Measurements from ENCODE around the gene NAT9. TPM values are rescaled to one million over a fixed set of nuclear protein-coding genes. Genes with fewer than 3 reads are reported as not detected.

Gene NAT9
- polyA plus RNA-seq, 4 donors: 12.4 to 28.3 (median 22.2) TPM

DNA sequence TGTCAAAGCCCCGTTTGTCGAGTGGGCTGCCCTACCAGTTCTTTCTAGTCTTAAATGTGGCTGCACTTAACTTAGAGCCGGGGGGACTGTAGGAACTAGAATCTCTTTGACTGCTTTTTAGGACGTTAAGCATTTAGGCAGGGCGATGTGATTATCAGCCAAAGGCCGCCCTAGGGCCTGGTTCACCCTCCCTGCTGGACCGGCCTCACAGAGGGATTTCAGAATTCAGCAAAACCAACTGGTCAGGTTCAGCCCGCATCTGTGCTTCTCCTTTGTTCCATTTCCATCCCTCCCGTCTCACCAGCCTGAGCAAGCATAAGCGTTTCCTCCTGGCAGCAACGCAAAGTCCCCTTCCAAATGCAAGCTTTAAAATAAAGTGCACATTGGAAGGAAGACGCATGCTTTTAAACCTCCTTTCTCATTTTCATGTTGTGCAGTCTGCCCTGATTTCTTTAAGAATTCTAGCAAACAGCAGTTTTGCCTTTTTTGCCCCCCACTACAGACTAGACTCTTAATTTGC, 16.5 kb upstream of the NAT9 start:
- FAIRE-seq: no peak
- H3K27me3 ChIP-seq (ENCODE audit: control insufficient read depth in 3 of 3, insufficient read depth in 3 of 3, low read length in 3 of 3): no peaks in the 10 kb centered on the region
- H3K4me3 ChIP-seq (ENCODE audit: low read depth in 1 of 3, low read length in 3 of 3): no peak overlapping the region
- peaks cover 0 to 72% (median 5%) of the 10 kb centered on the region in 3 donors for H3K36me3 ChIP-seq (ENCODE audit: control insufficient read depth in 3 of 3, insufficient read depth in 2 of 3, low read depth in 1 of 3, low read length in 3 of 3)
- H3K4me1 ChIP-seq (ENCODE audit: control insufficient read depth in 3 of 3, insufficient read depth in 2 of 3, low read depth in 1 of 3, low read length in 2 of 3): no peaks in the 10 kb centered on the region
- DNase-seq: no peak
- WGBS, 3 donors: 91 to 95% (median 95%) methylated on average over 12 of the region's 12 CpGs
- no peak overlapping the region for H3K27ac ChIP-seq (ENCODE audit: low read depth in 1 of 3, low read length in 2 of 3)
- H3K9me3 ChIP-seq (ENCODE audit: control insufficient read depth in 2 of 2, insufficient read depth in 1 of 2, low read depth in 1 of 2, low read length in 1 of 2): no peaks in the 10 kb centered on the region

DNA sequence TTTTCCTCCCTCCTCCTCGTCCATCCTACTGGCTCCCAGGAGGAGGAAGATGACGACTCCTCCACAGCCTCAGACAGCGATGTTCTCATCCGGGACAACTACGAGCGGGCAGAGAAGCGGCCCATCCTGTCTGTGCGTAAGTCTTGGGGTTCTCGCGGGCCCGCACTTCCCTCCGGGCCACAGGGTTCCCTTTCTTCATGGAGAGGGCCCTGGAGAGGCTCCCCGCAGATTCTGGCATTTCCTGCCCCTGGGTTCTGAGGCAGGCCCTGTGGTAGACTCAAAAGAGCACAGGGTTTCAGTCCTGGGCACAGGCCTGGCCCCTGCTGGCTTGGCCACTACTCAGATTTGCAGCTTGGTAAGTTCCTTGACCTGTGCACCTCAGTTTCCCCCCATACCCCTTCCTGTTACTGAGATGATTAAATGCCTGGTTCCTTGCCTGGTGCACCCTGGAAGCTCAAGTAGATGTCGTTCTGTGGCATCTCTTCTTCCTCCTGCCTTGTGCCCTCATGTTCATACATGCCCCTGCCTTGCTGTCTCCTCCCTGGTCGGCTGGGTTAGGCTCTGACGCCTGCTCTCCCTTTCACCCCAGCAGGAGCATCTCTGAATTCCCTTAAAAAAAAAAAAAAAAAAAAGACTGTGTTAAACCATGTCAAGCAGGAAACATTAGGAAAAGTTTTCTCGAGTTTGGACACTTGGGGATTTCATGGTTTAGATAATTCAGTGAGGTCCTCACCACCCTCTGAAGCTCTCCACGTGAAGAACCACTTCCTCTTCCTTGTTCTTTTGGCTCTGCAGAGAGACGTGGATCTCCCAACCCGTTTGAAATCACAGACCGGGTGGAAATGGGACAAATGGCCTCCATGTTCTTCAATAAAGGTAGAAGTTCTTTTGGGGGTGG, 14.3 kb upstream of the NAT9 start:
- DNase-seq (no peak), FAIRE-seq (no peak)
- no peaks in the 10 kb centered on the region for H3K4me1 ChIP-seq (ENCODE audit: control insufficient read depth in 3 of 3, insufficient read depth in 2 of 3, low read depth in 1 of 3, low read length in 2 of 3)
- no peaks in the 10 kb centered on the region for H3K27me3 ChIP-seq (ENCODE audit: control insufficient read depth in 3 of 3, insufficient read depth in 3 of 3, low read length in 3 of 3)
- 80 to 87% (median 82%) methylated on average over 21 of the region's 21 CpGs for WGBS, 3 donors
- H3K4me3 ChIP-seq (ENCODE audit: low read depth in 1 of 3, low read length in 3 of 3): no peak overlapping the region
- no peak overlapping the region for H3K27ac ChIP-seq (ENCODE audit: low read depth in 1 of 3, low read length in 2 of 3)
- peaks cover 0 to 59% (median 0%) of the 10 kb centered on the region in 3 donors for H3K36me3 ChIP-seq (ENCODE audit: control insufficient read depth in 3 of 3, insufficient read depth in 2 of 3, low read depth in 1 of 3, low read length in 3 of 3)
- H3K9me3 ChIP-seq (ENCODE audit: control insufficient read depth in 2 of 2, insufficient read depth in 1 of 2, low read depth in 1 of 2, low read length in 1 of 2): no peaks in the 10 kb centered on the region

DNA sequence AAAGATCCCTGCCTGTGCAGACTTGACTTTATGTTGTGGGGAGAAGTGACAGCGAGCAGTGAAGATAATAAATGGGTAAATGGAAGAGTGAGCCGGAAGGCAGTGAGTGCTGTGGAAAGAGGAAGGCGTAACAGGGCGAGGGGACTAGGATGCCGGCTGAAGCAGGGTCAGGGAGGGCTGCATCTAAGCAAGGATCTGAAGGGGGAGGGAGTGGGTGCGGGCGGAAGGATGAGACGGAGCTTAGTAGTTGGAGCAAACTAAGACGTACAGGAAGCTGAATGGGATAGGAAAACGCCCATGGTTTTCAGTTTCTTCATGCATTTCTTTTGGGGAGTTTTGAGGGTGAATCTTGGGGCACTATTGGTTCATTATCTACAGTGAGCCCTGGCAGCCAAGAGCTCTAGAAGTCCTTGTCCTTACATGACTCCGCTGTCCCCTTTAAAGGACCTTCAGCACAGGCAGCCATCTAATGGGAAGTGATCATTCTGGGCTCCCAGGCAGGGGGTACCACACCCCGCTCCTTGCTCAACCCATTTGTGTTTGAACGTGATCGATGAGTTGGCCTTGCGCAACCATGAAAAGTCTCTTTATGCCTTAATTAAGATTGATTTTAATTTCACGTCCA, 10.4 kb upstream of the NAT9 start:
- Histone ChIP-seq H3K4me3 (ENCODE audit: low read depth in 1 of 3, low read length in 3 of 3) (no peak overlapping the region), H3K36me3 (ENCODE audit: control insufficient read depth in 3 of 3, insufficient read depth in 2 of 3, low read depth in 1 of 3, low read length in 3 of 3) (peaks cover 0 to 46% (median 0%) of the 10 kb centered on the region in 3 donors), H3K4me1 (ENCODE audit: control insufficient read depth in 3 of 3, insufficient read depth in 2 of 3, low read depth in 1 of 3, low read length in 2 of 3) (no peaks in the 10 kb centered on the region), H3K27ac (ENCODE audit: low read depth in 1 of 3, low read length in 2 of 3) (no peak overlapping the region), H3K9me3 (ENCODE audit: control insufficient read depth in 2 of 2, insufficient read depth in 1 of 2, low read depth in 1 of 2, low read length in 1 of 2) (no peaks in the 10 kb centered on the region), H3K27me3 (ENCODE audit: control insufficient read depth in 3 of 3, insufficient read depth in 3 of 3, low read length in 3 of 3) (no peaks in the 10 kb centered on the region)
- WGBS, 3 donors: 80 to 90% (median 83%) methylated on average over 16 of the region's 16 CpGs
- no peak for FAIRE-seq
- no peak for DNase-seq

DNA sequence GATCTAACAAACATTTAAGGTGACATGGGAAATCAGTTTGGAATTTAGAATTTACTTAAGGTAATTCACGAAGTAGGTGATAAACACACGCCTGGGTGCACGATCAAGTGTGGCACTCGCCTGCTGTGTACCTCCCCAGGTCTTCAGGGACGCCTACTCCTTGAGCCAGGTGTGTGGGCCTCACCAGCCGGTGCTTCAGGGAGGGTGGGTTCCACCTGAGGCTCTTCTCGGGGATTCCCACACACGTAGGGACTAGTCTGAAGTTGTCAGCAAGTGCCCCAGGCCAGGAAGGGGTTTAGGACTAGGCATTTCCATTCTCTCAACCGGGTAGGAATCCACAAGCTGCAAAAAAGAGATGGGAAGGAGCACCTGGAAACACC, 9.8 kb upstream of the NAT9 start:
- no peak overlapping the region for H3K4me3 ChIP-seq (ENCODE audit: low read depth in 1 of 3, low read length in 3 of 3)
- H3K27me3 ChIP-seq (ENCODE audit: control insufficient read depth in 3 of 3, insufficient read depth in 3 of 3, low read length in 3 of 3): no peaks in the 10 kb centered on the region
- H3K4me1 ChIP-seq (ENCODE audit: control insufficient read depth in 3 of 3, insufficient read depth in 2 of 3, low read depth in 1 of 3, low read length in 2 of 3): no peaks in the 10 kb centered on the region
- FAIRE-seq: no peak
- H3K27ac ChIP-seq (ENCODE audit: low read depth in 1 of 3, low read length in 2 of 3): no peak overlapping the region
- no peaks in the 10 kb centered on the region for H3K9me3 ChIP-seq (ENCODE audit: control insufficient read depth in 2 of 2, insufficient read depth in 1 of 2, low read depth in 1 of 2, low read length in 1 of 2)
- 85 to 86% (median 86%) methylated on average over 9 of the region's 9 CpGs for WGBS, 3 donors
- DNase-seq: no peak
- peaks cover 0 to 43% (median 0%) of the 10 kb centered on the region in 3 donors for H3K36me3 ChIP-seq (ENCODE audit: control insufficient read depth in 3 of 3, insufficient read depth in 2 of 3, low read depth in 1 of 3, low read length in 3 of 3)

DNA sequence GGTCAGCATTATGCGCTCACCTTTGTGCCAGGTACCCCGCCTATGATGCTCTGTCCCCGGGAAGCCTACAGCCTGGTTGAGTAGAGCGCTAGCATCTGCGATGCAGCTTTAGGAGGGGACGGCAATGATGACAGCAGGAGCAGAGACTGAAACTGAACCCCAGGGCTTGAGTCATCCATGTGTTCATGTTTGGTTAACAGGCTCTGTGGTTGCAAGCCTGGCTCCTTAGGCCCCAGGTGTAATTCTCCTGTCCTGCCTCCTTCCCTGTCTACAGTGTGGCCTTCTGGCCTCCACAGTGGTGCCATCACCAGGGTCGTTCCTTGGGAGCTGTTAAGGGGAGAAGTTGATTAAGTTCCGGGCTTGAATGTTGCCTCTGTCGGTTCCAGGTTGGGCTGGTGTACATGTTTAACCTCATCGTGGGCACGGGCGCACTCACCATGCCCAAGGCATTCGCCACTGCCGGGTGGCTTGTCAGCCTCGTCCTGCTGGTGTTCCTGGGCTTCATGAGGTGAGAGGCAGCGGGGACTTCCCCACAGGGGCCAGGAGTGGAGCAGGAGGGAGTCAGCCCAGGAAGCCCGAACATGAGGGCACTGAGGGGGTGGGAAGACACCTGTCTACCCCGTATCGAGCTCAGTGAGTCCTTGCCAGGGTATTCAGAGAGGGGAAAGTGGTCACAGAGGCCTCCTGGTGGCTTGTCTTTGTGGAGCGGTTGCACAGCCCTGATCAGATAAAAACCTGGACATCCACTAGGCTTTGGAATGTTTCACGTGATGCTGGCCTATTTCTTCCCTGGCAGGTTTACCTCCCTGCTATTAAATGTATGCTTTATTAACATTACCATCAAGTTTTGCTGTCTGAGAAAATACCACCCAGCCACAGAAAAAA, 9.2 kb upstream of the NAT9 start:
- H3K9me3 ChIP-seq (ENCODE audit: control insufficient read depth in 2 of 2, insufficient read depth in 1 of 2, low read depth in 1 of 2, low read length in 1 of 2): no peaks in the 10 kb centered on the region
- DNase-seq (no peak), FAIRE-seq (no peak)
- H3K4me1 ChIP-seq (ENCODE audit: control insufficient read depth in 3 of 3, insufficient read depth in 2 of 3, low read depth in 1 of 3, low read length in 2 of 3): no peaks in the 10 kb centered on the region
- WGBS, 3 donors: 81 to 87% (median 83%) methylated on average over 20 to 21 of the region's 21 CpGs
- H3K36me3 ChIP-seq (ENCODE audit: control insufficient read depth in 3 of 3, insufficient read depth in 2 of 3, low read depth in 1 of 3, low read length in 3 of 3): peaks cover 0 to 40% (median 0%) of the 10 kb centered on the region in 3 donors
- no peak overlapping the region for H3K4me3 ChIP-seq (ENCODE audit: low read depth in 1 of 3, low read length in 3 of 3)
- H3K27ac ChIP-seq (ENCODE audit: low read depth in 1 of 3, low read length in 2 of 3): no peak overlapping the region
- H3K27me3 ChIP-seq (ENCODE audit: control insufficient read depth in 3 of 3, insufficient read depth in 3 of 3, low read length in 3 of 3): no peaks in the 10 kb centered on the region

DNA sequence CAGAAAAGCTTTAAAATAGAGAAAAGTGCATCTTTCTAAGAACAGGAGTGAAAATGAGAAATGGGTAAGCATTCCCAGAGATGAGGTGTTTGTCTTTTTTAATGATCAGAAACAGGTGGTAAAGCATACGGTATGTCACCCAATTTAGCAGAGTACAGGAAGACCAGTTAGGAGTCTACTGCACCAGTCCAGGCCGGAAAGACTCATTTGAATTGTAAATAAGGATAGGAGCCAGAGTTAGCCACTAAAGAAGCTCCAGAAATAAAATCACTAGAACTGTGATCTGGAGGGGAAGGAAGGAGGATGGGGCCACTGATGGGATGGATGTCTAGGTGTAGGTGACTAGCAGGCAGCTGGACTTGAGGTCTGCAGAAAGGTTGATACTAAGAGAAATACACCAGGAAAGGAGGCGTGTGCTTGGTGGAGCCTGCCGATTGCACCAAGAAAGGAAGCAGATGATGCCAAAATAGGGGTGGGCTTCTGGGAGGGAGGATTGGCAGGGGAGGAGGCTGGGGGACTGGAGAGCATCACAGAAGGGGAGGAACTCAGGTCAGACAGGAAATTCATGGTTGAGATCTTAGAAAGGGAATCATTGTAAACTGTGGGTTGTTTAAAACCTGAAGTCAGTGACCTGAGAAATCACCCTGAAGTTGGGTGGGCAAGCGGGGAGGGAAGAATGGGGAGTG, 8.1 kb upstream of the NAT9 start:
- FAIRE-seq: no peak
- DNase-seq: no peak
- peaks cover 0 to under 1% (median 0%) of the 10 kb centered on the region in 3 donors for H3K4me1 ChIP-seq (ENCODE audit: control insufficient read depth in 3 of 3, insufficient read depth in 2 of 3, low read depth in 1 of 3, low read length in 2 of 3)
- 79 to 95% (median 88%) methylated on average over 5 of the region's 5 CpGs for WGBS, 3 donors
- H3K27ac ChIP-seq (ENCODE audit: low read depth in 1 of 3, low read length in 2 of 3): no peak overlapping the region
- H3K4me3 ChIP-seq (ENCODE audit: low read depth in 1 of 3, low read length in 3 of 3): no peak overlapping the region
- H3K36me3 ChIP-seq (ENCODE audit: control insufficient read depth in 3 of 3, insufficient read depth in 2 of 3, low read depth in 1 of 3, low read length in 3 of 3): peaks cover 0 to 44% (median 0%) of the 10 kb centered on the region in 3 donors
- H3K9me3 ChIP-seq (ENCODE audit: control insufficient read depth in 2 of 2, insufficient read depth in 1 of 2, low read depth in 1 of 2, low read length in 1 of 2): no peaks in the 10 kb centered on the region
- H3K27me3 ChIP-seq (ENCODE audit: control insufficient read depth in 3 of 3, insufficient read depth in 3 of 3, low read length in 3 of 3): no peaks in the 10 kb centered on the region

DNA sequence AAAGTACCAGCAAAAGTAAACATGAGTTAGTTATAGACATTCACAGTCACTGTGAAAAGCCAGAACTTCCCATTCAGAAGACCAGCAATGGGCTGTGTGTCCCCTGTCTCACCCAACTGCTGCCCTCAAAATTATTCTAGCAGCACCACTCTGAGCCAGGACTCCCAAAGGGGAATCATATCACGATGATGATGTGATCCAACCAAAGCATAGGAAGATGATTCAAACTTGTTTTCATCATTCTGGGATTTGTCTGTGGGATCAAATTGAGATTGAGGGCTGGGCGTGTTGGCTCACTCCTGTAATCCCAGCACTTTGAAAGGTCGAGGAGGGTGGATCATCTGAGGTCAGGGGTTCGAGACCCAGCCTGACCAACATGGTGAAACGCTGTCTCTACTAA, 6.4 kb upstream of the NAT9 start:
- peaks cover 0 to 8% (median 0%) of the 10 kb centered on the region in 3 donors for H3K4me1 ChIP-seq (ENCODE audit: control insufficient read depth in 3 of 3, insufficient read depth in 2 of 3, low read depth in 1 of 3, low read length in 2 of 3)
- no peaks in the 10 kb centered on the region for H3K9me3 ChIP-seq (ENCODE audit: control insufficient read depth in 2 of 2, insufficient read depth in 1 of 2, low read depth in 1 of 2, low read length in 1 of 2)
- H3K27me3 ChIP-seq (ENCODE audit: control insufficient read depth in 3 of 3, insufficient read depth in 3 of 3, low read length in 3 of 3): no peaks in the 10 kb centered on the region
- DNase-seq (no peak), FAIRE-seq (no peak)
- H3K27ac ChIP-seq (ENCODE audit: low read depth in 1 of 3, low read length in 2 of 3): no peak overlapping the region
- 86 to 94% (median 91%) methylated on average over 5 of the region's 5 CpGs for WGBS, 3 donors
- no peak overlapping the region for H3K4me3 ChIP-seq (ENCODE audit: low read depth in 1 of 3, low read length in 3 of 3)
- H3K36me3 ChIP-seq (ENCODE audit: control insufficient read depth in 3 of 3, insufficient read depth in 2 of 3, low read depth in 1 of 3, low read length in 3 of 3): peaks cover 0 to 33% (median 0%) of the 10 kb centered on the region in 3 donors
